ENCODE measurements around the gene CPED1.

- TF ChIP-seq CTCF (IDR thresholded peaks at IDR 0.05) (no peak), ZFX (IDR thresholded peaks at IDR 0.05; ENCODE audit: borderline replicate concordance) (no peak)
Measured at GRCh38 chr7:121005996-121006584, 17.6 kb downstream of the CPED1 start.

All from 22Rv1 (cell line).